Keratinocyte (primary cell): ENCODE measurements around the gene CDK15.

Experiments
- EZH2 ChIP-seq: IDR thresholded peaks from one replicate; pipeline ENCODE4 v1.6.1; 2012; ENCODE audit warnings: inconsistent platforms, mild to moderate bottlenecking, low read length, moderate library complexity
- TF ChIP-seq, protein P1 (sequence below), 3 experiments: IDR thresholded peaks in 1 of 3; conservative IDR thresholded peaks in 1 of 3; optimal IDR thresholded peaks in 1 of 3; 2 replicates in 2 of 3; 3 replicates in 1 of 3; pipeline versions ENCODE3 to v1.5.1; 2011; ENCODE audit warnings: low read length in 3 of 3, mild to moderate bottlenecking in 3 of 3, moderate library complexity in 2 of 3, control low read depth in 1 of 3, inconsistent platforms in 1 of 3; ENCODE audit not compliant: insufficient read depth in 2 of 3; ENCODE audit errors: extremely low read depth in 1 of 3

DNA sequence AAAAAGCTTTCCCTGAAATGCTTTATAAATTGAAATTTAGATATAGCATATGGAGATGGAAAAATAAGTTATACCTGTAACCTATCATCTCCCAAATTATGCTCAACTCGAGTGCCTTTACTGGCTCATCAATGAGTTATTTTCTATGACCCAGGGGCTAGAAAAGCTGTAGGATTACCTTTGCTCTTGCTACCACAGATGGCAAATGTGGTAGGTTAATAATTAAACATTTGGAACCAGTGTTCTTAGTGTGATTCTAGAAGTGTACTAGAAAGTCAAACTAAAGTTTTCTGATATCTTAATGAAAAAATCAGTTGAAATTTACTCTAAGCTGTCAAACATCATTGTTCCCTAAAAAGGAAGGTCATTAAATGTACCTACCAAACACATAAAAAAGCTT lies 48.1 kb upstream of the CDK15 start:
- TF ChIP-seq, protein P1, sequence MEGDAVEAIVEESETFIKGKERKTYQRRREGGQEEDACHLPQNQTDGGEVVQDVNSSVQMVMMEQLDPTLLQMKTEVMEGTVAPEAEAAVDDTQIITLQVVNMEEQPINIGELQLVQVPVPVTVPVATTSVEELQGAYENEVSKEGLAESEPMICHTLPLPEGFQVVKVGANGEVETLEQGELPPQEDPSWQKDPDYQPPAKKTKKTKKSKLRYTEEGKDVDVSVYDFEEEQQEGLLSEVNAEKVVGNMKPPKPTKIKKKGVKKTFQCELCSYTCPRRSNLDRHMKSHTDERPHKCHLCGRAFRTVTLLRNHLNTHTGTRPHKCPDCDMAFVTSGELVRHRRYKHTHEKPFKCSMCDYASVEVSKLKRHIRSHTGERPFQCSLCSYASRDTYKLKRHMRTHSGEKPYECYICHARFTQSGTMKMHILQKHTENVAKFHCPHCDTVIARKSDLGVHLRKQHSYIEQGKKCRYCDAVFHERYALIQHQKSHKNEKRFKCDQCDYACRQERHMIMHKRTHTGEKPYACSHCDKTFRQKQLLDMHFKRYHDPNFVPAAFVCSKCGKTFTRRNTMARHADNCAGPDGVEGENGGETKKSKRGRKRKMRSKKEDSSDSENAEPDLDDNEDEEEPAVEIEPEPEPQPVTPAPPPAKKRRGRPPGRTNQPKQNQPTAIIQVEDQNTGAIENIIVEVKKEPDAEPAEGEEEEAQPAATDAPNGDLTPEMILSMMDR (optimal IDR thresholded peaks at IDR 0.05 in 1 of 3, IDR thresholded peaks at IDR 0.05 in 1 of 3, conservative IDR thresholded peaks at IDR 0.05 in 1 of 3; ENCODE audit: extremely low read depth in 1 of 3, insufficient read depth in 2 of 3, low read length in 3 of 3), result no peak
- no peak for TF ChIP-seq EZH2
